GM04504 (cell line): ENCODE results near the gene SASH1.

Source experiments
- DNase-seq: peaks from one replicate; pipeline ENCODE4 v3.0.0-alpha.2; 2012; ENCODE audit warnings: low read depth

Gene SASH1

DNA sequence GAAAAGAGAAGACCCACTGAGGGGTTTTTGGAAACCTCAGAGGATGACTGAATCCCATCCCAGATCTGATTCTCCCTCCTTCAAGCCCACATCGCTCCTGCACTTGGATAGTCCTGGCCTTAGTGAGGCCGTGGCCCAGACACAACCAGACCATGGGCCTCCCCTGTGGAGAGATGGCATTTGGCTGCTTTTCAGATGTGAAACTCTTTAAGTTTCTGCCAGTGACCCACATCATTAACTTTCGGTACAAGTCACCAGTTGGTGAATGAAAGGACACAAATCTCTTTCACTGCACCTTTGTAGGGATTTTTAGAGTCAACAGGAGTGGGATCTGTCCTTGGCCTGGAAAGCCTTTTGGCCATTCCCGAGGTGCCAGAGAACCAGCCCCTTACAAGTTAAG, 116.6 kb downstream of the SASH1 start:
- no peak for DNase-seq

DNA sequence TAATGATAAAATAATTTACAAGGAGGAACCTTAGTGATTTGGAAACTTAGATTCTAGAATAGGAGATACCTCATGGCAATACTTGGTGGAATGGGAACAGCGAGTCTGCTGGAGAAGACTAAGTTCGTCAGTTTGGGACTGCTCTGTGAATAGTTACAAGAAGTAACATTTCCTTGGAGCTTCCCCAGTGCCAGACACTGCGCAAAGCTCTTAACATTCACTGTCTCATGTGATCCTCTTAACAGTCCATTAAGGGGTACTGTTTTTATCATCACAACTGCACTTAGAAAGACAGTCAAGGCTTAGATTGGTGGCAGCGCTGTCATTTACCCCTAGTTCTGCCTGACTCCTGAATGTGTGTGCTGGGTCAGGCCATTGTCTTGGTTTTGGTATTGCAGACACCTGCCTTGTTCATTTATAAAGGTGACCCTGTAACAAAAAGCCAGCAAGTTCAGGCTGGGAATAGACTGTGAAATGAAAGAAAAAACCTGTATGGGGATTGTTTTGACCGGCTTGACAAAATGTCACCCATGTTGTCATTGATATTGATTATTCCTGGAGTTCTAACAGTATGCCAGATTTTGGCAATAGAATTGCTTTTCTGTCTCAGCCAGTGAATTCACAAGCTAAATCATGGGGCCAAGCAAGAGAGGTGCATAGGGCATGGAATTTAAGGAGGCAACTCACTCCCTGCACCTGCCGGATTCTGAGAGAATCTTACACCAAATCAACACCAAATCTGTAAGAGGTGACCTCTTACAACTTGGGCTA, 118.4 kb downstream of the SASH1 start:
- DNase-seq: no peak

- DNase-seq: no peak
Observed at GRCh38 chr6:148461986-148462577, 119.4 kb downstream of the SASH1 start.

DNA sequence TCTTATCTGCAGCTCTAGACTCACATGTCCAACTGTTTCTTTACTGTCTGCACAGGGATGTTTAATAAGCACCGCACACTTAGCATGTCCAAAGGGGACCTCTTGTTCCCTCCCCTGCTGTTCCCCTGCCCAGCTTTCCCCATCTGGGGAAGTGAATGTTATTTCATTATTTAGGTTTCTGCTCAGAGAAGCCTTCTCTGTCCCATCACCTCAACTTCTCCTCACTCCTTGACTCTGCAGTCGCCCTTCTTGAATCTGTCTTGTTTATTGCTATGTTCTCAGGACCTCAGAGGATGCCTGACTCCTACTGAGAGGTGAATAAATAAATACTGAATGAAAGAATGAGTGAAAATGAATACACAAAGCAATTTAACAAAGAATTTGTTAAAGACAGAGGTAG, 121.0 kb downstream of the SASH1 start:
- no peak for DNase-seq

DNA sequence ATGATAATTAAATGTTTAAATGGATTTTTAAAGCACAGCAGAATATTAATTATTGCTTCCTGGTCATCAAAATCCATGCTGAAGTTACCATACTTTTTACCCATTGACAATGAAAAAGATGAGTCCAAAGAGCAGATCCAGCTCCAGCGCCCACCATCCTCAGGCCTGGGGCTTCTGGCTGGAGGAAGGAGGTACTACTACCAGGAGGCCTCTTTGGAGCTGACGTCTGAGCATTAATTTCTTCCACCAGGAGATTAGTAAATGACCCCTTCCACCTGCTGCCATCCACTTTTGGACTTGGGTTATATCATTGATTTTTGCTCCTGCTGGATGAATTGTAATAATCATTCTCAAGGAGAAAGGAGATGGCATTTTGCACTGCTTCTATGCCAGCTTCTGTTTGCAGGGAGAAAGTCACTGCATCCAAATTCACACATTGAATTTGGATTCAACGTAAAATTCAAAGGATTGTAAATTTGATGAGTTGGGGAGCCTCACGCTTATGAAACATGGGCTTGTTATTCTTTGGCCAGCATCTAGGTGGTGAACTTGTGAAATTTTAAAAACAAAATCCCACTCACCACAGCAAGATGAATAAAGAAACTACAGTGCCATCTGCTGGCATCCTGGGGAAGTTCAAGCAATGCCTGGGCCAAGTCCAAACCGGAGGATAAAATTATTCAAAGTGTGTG, 121.8 kb downstream of the SASH1 start:
- DNase-seq: peak; percentile 53

GRCh38 chr6:148465011-148465335, 122.3 kb downstream of the SASH1 start:
- DNase-seq: no peak

DNA sequence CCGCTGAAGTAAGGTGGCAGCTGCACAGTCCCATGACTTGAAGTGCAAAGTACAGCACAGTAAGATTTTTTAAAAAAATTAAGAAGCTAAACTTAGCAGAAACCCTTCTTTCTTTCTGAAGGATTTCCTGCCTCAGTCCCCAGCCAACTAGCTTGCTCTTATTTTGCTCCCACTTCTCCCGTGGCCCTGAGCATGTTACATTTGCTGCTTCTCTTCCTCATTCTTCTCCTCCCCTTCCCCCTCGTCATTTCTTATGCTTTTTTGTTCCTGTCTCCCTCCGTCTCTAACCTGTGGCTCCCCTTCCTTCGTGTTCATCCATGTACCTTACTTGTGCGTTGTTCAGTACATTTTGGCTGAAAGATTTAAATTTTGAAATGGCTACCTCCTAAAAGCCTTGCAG, 123.0 kb downstream of the SASH1 start:
- DNase-seq: no peak

GRCh38 chr6:148466158-148466557, 123.5 kb downstream of the SASH1 start:
- DNase-seq: no peak

DNA sequence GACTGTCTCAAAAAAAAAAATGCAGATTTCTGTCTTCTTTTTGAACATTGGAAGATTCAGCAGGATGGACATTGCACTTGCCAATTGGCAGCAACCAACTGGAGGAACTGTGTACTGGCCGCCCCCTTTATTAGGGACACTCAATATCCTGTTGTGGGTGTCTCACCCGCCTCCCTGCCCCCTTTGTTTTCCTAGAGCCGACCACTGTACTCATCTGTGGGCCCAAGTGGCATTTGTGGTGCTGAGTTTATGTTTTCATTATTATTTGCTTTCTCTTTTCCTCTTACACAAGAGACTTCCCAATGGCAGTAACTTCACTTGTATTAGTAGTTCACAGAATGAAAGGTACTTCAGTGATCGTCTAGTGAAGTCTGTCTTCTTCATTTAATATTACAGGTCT, 125.3 kb downstream of the SASH1 start:
- DNase-seq: no peak

DNA sequence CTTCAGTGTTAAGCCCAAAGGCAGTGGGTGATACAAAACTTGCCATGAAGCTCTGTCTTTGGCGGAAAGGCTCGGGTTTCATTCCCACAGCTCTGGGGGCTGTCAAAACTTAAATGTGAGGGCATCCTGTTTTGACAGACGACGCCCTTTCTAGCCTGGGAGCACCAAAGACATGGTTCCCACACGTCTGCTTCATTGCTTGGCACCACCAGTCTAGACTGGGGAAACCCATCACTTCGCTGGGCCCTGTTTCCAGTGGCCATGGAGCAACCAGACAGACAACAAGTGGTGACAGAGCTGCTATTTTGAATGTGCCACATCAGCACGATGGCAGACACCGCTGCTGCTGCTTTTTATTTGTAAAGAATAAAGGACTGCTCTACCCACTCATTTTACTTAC, 127.5 kb downstream of the SASH1 start:
- DNase-seq: no peak

GRCh38 chr6:148470606-148471465, 128.2 kb downstream of the SASH1 start:
- DNase-seq: no peak

GRCh38 chr6:148471624-148472159, 129.1 kb downstream of the SASH1 start:
- DNase-seq: no peak

DNA sequence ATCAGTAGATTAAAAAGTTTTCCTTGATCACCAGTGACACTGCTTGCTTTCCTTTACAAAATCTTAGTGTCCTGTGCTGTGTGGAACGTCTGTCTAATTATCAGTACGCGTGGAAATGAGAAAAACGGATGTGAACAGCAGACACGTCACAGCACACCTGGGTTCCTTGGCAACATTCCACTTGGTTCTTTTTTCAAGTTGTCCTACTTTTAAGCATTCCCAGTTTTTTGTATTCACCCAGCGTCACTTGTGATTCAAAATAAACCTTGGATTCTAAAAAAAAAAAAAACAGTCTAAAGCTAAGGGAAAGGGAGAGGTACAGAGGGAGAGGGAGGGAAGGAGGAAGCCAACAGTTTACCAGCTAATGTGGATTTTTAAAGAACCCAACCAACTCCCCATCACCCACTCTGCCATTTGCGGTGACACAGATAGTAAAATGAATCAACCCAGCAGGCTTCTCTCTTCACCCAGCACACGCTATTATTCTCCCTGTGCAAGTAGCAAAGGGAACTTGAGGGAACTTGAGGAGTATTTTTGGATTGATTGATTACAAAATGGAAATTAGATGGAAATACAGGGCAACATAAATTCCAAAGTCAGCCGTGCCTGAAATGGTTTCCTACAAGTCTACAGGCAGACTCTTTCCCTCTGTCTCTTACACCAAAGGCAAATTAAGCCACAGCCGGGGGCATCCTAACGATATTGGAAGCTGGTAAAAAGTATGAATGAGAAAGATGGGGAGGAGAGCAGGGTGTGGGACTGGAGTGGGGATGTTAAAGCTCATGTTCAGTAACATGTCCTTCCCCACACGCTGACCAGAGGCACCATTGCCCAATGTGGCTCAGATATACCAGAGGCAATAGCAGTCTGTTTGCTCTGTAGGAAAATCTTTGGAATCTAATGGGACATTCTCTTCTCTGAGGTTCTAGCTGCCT, 129.8 kb downstream of the SASH1 start:
- DNase-seq: no peak

- no peak for DNase-seq
Observed at GRCh38 chr6:148479497-148479896, 136.9 kb downstream of the SASH1 start.

DNA sequence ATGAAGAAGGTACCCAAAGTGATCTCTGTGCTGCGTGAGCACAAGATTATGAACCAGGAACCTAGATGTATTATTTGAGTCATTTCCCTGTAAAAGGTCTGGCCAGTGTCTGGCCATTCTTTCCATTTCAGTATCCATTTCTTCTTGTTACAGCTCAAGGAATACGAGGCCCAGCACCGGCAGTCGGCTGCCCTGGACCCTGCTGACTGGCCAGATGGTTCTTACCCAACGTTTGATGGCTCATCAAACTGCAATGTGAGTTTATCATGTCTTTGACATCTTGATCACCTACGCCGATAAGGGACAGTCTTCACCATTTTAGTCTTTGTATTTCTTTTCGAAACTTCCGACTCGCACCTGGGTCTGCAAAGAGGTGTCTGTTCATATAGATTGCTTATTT, 144.8 kb downstream of the SASH1 start:
- DNase-seq: no peak

DNA sequence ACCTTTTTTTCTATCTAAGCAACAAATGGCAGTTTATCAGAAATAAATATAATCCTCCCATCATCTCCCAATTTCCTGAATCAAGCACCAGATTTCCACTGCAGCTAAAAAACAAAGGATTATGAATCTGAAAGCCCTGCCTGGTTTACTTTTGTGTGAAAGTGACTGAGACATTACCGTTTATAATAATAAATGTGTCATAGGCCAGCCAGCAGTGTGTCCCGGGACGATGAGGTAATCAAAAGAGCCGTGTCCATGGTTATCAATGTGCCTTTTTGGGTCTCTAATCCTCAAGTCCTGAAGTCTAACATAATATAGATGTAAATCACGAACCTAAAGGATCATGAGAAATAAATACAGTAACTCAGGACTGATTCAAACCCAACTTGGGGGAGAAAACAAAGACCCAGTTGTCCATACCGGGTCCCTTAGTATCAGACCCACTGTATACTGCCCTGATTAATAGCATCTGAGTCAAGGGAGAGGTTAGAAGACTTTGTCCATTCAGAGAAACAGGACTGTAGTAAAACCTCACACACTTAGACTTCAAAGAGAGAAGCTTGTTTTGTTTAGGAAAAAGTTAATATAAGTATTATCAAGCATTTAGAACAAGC, 149.1 kb downstream of the SASH1 start:
- DNase-seq: no peak

- DNase-seq: no peak
Observed at GRCh38 chr6:148492654-148493290, 150.1 kb downstream of the SASH1 start.

DNA sequence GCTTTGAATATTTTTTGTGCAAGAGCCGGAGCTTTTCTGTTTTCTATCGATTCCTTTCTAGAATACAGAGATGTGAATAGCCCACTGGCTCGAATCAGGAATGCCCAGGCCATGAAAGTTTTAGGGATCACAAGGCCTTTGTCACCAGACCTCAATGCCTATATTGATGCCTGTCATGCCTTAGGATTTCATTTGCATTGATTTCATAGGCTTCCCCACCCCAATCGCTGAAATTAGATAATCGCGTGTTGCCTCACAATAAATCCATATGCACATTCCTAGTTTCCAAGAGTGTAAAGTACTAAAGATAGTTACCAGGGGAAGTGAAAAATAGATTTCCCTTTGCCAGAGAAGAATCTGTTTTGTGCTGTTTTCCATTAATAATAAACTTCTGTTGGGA, 150.8 kb downstream of the SASH1 start:
- no peak for DNase-seq

DNA sequence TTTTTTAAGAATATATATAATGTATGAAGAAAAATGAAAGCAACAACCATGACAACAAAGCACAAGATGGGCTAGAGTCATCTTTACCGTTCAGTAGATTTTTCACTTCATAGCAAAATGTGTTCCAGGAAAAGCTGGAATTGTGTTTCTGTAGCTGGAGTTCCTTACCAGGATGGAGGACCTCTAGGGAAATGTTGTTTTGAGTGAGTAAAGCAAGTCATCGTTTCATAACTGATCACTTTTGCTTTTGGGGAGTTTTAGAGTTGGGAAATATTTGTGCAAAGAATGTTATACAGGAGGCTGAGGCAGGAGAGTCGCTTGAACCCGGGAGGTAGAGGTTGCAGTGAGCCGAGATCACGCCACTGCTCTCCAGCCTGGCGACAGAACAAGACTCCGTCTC, 151.6 kb downstream of the SASH1 start:
- DNase-seq: no peak

- no peak for DNase-seq
Observed at GRCh38 chr6:148495029-148495428, 152.4 kb downstream of the SASH1 start.
